GM06990 (cell line): ENCODE results near the gene FH.

ENCODE experiments used
- DNase-seq: peaks from one replicate; pipeline ENCODE4 v3.0.0-alpha.2; 2011; ENCODE audit not compliant: insufficient read length; ENCODE audit errors: extremely low read depth
- H3K27me3 ChIP-seq: replicated peaks from 2 replicates; pipeline ENCODE4 v1.6.0; 2011; ENCODE audit warnings: low read length; ENCODE audit not compliant: control insufficient read depth, insufficient read depth
- H3K36me3 ChIP-seq: 2 replicates; pipeline ENCODE4 v1.5.1; 2011; ENCODE audit warnings: low read length; ENCODE audit not compliant: control insufficient read depth, insufficient read depth
- H3K4me3 ChIP-seq: replicated peaks from 2 replicates; pipeline ENCODE4 v1.5.1; 2011; ENCODE audit warnings: low read depth, mild to moderate bottlenecking, control low read depth, low read length
- CTCF ChIP-seq: IDR thresholded peaks from 2 replicates; pipeline ENCODE4 v1.5.1; 2011; ENCODE audit warnings: low read length, control low read depth, mild to moderate bottlenecking, inconsistent platforms; ENCODE audit not compliant: insufficient read depth, poor library complexity, severe bottlenecking

FH gene

DNA sequence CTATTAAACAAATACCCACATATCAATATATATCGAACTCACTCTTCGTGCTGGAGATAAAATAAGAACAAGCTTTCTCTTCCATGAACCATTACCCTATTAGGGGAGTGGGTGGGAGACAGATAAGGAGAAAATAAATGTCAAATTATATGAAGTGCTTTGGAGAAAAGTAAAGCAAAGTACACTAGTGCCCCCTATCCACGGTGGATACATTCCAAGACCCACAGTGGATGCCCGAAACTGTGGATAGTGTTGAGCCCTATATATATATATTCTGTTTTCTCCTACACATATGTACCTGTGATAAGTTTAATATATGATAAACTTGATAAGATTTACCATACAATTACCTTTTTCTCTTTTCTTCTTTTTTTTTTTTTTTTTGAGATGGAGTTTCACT lies 54.6 kb downstream of the FH start:
- Histone ChIP-seq H3K4me3 (no peak overlapping the region), H3K36me3 (no peaks in the 10 kb centered on the region), H3K27me3 (no peaks in the 10 kb centered on the region)
- no peak for TF ChIP-seq CTCF
- no peak for DNase-seq

- DNase-seq: no peak
- TF ChIP-seq CTCF: no peak
- Histone ChIP-seq H3K4me3 (no peak overlapping the region), H3K36me3 (no peaks in the 10 kb centered on the region), H3K27me3 (no peaks in the 10 kb centered on the region)
Measured at GRCh38 chr1:241462391-241462790, 57.2 kb downstream of the FH start.

DNA sequence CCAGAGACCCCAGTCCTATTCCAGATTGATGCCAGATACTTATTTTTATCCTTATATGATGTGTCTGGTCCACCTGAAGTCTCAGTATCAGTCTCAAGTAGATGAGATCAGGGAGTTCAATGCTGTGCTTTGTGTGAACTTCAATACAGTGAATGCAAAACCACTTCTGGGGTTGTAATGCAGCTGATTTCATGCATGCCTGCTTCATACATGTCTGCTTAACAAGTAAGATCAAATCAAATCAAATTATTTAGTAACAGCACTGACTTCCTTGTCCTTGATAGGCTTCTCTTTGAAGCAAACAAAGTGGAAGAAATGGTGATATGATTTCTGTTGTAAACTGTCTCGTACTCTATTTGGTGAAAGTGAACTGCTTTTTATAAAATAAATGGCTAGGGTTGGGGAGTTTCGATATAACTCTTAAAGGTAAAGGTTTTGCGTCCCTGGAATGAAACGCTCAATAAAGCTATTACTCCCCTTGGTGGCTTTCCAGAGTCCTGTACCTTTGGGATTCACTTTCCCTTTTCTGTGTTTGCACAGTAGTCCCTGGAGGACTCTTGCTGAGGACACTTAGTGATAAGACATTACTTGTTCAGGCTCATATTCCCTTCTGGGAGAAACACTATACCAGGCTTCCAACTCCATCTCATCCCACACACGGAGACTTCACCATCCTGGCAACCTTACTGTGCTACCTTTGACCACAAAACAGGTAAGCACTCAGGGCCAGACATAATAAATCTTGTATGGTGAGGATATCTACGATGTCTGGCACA lies 59.3 kb downstream of the FH start:
- no peak for TF ChIP-seq CTCF
- no peak for DNase-seq
- Histone ChIP-seq H3K27me3 (no peaks in the 10 kb centered on the region), H3K4me3 (no peak overlapping the region), H3K36me3 (no peaks in the 10 kb centered on the region)

DNA sequence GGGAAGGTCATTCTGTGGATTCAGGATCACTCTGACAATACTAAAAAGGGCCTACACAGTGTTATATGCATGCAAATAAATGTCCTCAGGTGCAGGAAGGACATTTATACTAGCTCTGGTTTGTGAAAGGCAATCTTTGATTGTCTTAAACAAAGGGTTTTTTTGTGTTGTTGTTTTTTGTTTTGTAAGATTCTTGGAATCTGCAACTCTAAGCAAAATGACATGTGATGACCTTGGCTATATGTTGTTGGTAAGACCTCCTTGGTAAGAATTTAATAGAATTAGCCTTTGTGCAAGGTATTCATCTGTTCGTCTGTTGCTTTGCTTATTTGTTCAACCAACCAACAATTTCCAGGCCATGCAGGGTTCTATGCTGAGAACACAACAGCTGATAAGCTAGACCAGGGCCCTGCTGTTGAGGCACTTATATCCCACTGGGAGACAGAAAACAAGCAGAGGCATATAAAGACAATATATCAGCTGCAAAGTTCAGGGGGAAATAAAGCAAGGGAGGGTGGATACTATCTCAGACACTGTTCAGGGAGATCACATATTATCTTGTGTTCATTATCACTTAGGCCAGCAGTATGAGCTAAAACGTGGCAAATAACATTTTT lies 60.3 kb downstream of the FH start:
- Histone ChIP-seq H3K4me3 (no peak overlapping the region), H3K36me3 (no peaks in the 10 kb centered on the region), H3K27me3 (no peaks in the 10 kb centered on the region)
- TF ChIP-seq CTCF: no peak
- no peak for DNase-seq

GRCh38 chr1:241457421-241457820 lies 62.1 kb downstream of the FH start:
- H3K4me3 ChIP-seq: no peak overlapping the region
- no peaks in the 10 kb centered on the region for H3K27me3 ChIP-seq
- H3K36me3 ChIP-seq: no peaks in the 10 kb centered on the region
- no peak for DNase-seq
- no peak for TF ChIP-seq CTCF
